ENCODE data around the gene SEL1L3.

DNA sequence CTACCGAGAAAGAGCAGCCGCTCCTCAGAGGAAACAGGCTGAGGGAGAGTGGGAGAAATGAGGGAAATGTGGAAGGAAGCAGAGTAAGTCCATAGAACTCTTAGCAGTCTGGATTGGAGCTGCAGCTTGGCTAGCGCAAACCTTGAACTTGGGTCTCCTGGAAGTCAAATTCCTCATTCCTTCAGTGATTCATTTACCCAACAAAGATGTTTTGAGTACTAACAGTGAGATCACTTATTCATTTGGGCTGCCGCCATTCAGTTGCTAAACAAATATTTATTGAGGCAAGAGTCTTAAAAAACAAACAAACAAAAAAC lies 51.5 kb downstream of the SEL1L3 start:
- TF ChIP-seq TAF1 (IDR thresholded peaks at IDR 0.05; ENCODE audit: borderline replicate concordance, insufficient read depth, low read length) (no peak), SIN3A (IDR thresholded peaks at IDR 0.05; ENCODE audit: borderline replicate concordance, insufficient read depth, low read length) (no peak), POLR2AphosphoS5 (IDR thresholded peaks at IDR 0.05; ENCODE audit: low read depth, low read length) (no peak), FOXP2 (optimal IDR thresholded peaks at IDR 0.05; ENCODE audit: borderline replicate concordance, extremely low read depth, extremely low read length, insufficient read depth) (no peak)
- TF ChIP-seq, protein P1, sequence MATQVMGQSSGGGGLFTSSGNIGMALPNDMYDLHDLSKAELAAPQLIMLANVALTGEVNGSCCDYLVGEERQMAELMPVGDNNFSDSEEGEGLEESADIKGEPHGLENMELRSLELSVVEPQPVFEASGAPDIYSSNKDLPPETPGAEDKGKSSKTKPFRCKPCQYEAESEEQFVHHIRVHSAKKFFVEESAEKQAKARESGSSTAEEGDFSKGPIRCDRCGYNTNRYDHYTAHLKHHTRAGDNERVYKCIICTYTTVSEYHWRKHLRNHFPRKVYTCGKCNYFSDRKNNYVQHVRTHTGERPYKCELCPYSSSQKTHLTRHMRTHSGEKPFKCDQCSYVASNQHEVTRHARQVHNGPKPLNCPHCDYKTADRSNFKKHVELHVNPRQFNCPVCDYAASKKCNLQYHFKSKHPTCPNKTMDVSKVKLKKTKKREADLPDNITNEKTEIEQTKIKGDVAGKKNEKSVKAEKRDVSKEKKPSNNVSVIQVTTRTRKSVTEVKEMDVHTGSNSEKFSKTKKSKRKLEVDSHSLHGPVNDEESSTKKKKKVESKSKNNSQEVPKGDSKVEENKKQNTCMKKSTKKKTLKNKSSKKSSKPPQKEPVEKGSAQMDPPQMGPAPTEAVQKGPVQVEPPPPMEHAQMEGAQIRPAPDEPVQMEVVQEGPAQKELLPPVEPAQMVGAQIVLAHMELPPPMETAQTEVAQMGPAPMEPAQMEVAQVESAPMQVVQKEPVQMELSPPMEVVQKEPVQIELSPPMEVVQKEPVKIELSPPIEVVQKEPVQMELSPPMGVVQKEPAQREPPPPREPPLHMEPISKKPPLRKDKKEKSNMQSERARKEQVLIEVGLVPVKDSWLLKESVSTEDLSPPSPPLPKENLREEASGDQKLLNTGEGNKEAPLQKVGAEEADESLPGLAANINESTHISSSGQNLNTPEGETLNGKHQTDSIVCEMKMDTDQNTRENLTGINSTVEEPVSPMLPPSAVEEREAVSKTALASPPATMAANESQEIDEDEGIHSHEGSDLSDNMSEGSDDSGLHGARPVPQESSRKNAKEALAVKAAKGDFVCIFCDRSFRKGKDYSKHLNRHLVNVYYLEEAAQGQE (IDR thresholded peaks at IDR 0.05; ENCODE audit: insufficient read depth in 1 of 2, low read depth in 2 of 2, low read length in 2 of 2), result no peak

Data from PFSK-1 (cell line).